Activated CD8-positive, alpha-beta T cell treated with anti-CD3 and anti-CD28 coated beads for 36 hours (primary cell): ENCODE data around the gene TNFRSF13B. TPM values are rescaled to one million over a fixed set of nuclear protein-coding genes. Genes with fewer than 3 reads are reported as not detected.

Experiments
- ATAC-seq: fragments of 200-7000 bp; cut with Tn5 transposase; one replicate; pipeline ENCODE4 v1.10.0; 2021; ENCODE audit warnings: mild to moderate bottlenecking, moderate library complexity
- CTCF ChIA-PET: fragments of 350-600 bp; sonication (Branson Sonifier 250); formaldehyde crosslinking; loops from one replicate; lab custom pipeline; 2021; ENCODE audit warnings: antibody characterized with exemption; lab: Charles Lee
- POLR2A ChIA-PET: fragments of 350-600 bp; sonication (Branson Sonifier 250); formaldehyde crosslinking; loops from one replicate; lab custom pipeline; 2021; ENCODE audit warnings: antibody characterized with exemption; lab: Charles Lee
- DNase-seq: peaks from one replicate; pipeline ENCODE4 v3.0.0-alpha.2; 2020
- H3K27ac Mint-ChIP-seq: one replicate; pipeline ENCODE4 v1.8.0; 2021; ENCODE audit warnings: mild to moderate bottlenecking, mixed read lengths
- H3K27me3 Mint-ChIP-seq: one replicate; pipeline ENCODE4 v1.8.0; 2021; ENCODE audit warnings: mixed read lengths
- H3K36me3 Mint-ChIP-seq: one replicate; pipeline ENCODE4 v1.8.0; 2021; ENCODE audit warnings: low read depth, mixed read lengths
- H3K4me1 Mint-ChIP-seq: one replicate; pipeline ENCODE4 v1.8.0; 2021; ENCODE audit warnings: low read depth, mixed read lengths
- H3K4me3 Mint-ChIP-seq: one replicate; pipeline ENCODE4 v1.8.0; 2021; ENCODE audit warnings: mild to moderate bottlenecking, moderate library complexity, mixed read lengths
- H3K9me3 Mint-ChIP-seq: one replicate; pipeline ENCODE4 v1.8.0; 2021; ENCODE audit warnings: mixed read lengths
- CTCF ChIP-seq: fragments of 200-600 bp; IDR thresholded peaks from one replicate; pipeline ENCODE4 v1.8.0; 2022; ENCODE audit warnings: antibody characterized with exemption, mild to moderate bottlenecking
- intact Hi-C: fragments of 100-400 bp; cut with micrococcal nuclease; formaldehyde crosslinking; loops from one replicate; pipeline ENCODE4 v1.10.0; 2022
- total RNA-seq, 2 experiments: library from RNA; stranded (reverse); gene quantifications; one replicate each; pipeline ENCODE4 v1.2.3, GENCODE V29; 2021

TNFRSF13B gene
- total RNA-seq, 2 experiments from 2014 or later = not detected

GRCh38 chr17:16945136-16945482 lies 26.8 kb downstream of the TNFRSF13B start:
- Mint-ChIP-seq H3K36me3 (peaks cover 2% of the 10 kb centered on the region), H3K27me3 (no peaks in the 10 kb centered on the region), H3K4me1 (no peaks in the 10 kb centered on the region), H3K9me3 (peaks cover 12% of the 10 kb centered on the region), H3K4me3 (no peak overlapping the region), H3K27ac (no peak overlapping the region)
- no peak for ATAC-seq
- ChIA-PET CTCF (no interaction called here), POLR2A (no interaction called here)
- no peak for TF ChIP-seq CTCF
- DNase-seq = no peak
- intact Hi-C loops = no loop called here

GRCh38 chr17:16944334-16945135 lies 27.4 kb downstream of the TNFRSF13B start:
- ChIA-PET POLR2A (interaction anchor here (0.6 kb wide), 1 partner anchor 1001 kb away, joined by 3 read pairs; no protein-coding TSS in a partner anchor), CTCF (no interaction called here)
- Mint-ChIP-seq H3K27me3 (no peaks in the 10 kb centered on the region), H3K9me3 (peaks cover 12% of the 10 kb centered on the region), H3K4me1 (no peaks in the 10 kb centered on the region), H3K36me3 (peaks cover 2% of the 10 kb centered on the region), H3K4me3 (no peak overlapping the region), H3K27ac (no peak overlapping the region)
- intact Hi-C loops = no loop called here
- no peak for ATAC-seq
- no peak for DNase-seq
- TF ChIP-seq CTCF = no peak

- H3K4me3 Mint-ChIP-seq = no peak overlapping the region
- POLR2A ChIA-PET = interaction anchor here (0.6 kb wide), 1 partner anchor 1002 kb away, joined by 3 read pairs; no protein-coding TSS in a partner anchor
- CTCF ChIA-PET = interaction anchor here (0.8 kb wide), 1 partner anchor 48 kb away, joined by 3 read pairs; no protein-coding TSS in a partner anchor
- ATAC-seq (no peak), DNase-seq (no peak)
- H3K27ac Mint-ChIP-seq = no peak overlapping the region
- no peaks in the 10 kb centered on the region for H3K27me3 Mint-ChIP-seq
- TF ChIP-seq CTCF = no peak
- no peaks in the 10 kb centered on the region for H3K36me3 Mint-ChIP-seq
- peaks cover 5% of the 10 kb centered on the region for H3K9me3 Mint-ChIP-seq
- intact Hi-C loops = no loop called here
- H3K4me1 Mint-ChIP-seq = no peaks in the 10 kb centered on the region
Observed at GRCh38 chr17:16943541-16944333, 28.2 kb downstream of the TNFRSF13B start.

GRCh38 chr17:16943032-16943352 lies 28.9 kb downstream of the TNFRSF13B start:
- no peak for DNase-seq
- POLR2A ChIA-PET = no interaction called here
- TF ChIP-seq CTCF = no peak
- H3K27me3 Mint-ChIP-seq = peaks cover 3% of the 10 kb centered on the region
- CTCF ChIA-PET = interaction anchor here (0.8 kb wide), 1 partner anchor 49 kb away, joined by 3 read pairs; no protein-coding TSS in a partner anchor
- no peak for ATAC-seq
- H3K36me3 Mint-ChIP-seq = no peaks in the 10 kb centered on the region
- H3K27ac Mint-ChIP-seq = no peak overlapping the region
- peaks cover 2% of the 10 kb centered on the region for H3K9me3 Mint-ChIP-seq
- H3K4me3 Mint-ChIP-seq = no peak overlapping the region
- H3K4me1 Mint-ChIP-seq = no peaks in the 10 kb centered on the region
- intact Hi-C loops = no loop called here
